Measurements from ENCODE around the gene NUDCD2.

DNA sequence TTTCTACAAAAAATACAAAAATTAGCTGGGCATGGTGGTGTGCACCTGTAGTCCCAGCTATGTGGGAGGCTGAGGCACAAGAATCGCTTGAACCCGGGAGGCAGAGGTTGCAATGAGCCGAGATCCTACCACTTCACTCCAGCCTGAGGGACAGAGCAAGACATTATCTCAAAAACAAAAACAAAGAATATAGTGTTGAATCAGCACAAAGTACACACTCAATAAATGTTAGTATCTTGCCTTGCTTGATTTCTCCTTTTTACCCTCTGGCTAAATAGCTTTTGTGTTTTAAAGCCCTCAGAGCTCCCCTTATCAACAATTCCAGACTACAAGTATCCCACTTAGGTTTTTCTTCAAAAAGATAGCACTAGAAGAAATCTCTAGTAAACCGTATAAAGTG is 60.0 kb downstream of the NUDCD2 start:
- no peak for TF ChIP-seq POLR2A (IDR thresholded peaks at IDR 0.05)
- TF ChIP-seq, protein P1, sequence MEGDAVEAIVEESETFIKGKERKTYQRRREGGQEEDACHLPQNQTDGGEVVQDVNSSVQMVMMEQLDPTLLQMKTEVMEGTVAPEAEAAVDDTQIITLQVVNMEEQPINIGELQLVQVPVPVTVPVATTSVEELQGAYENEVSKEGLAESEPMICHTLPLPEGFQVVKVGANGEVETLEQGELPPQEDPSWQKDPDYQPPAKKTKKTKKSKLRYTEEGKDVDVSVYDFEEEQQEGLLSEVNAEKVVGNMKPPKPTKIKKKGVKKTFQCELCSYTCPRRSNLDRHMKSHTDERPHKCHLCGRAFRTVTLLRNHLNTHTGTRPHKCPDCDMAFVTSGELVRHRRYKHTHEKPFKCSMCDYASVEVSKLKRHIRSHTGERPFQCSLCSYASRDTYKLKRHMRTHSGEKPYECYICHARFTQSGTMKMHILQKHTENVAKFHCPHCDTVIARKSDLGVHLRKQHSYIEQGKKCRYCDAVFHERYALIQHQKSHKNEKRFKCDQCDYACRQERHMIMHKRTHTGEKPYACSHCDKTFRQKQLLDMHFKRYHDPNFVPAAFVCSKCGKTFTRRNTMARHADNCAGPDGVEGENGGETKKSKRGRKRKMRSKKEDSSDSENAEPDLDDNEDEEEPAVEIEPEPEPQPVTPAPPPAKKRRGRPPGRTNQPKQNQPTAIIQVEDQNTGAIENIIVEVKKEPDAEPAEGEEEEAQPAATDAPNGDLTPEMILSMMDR (IDR thresholded peaks at IDR 0.05): no peak
